ENCODE measurements around the gene SCGB2B2.
"Not testable (repeated sequence)": the region's sequence is repeated elsewhere in the genome, so short reads cannot be mapped to it uniquely, and the experiment has no call there.

SCGB2B2 gene, protein sequence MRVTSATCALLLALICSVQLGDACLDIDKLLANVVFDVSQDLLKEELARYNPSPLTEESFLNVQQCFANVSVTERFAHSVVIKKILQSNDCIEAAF

DNA sequence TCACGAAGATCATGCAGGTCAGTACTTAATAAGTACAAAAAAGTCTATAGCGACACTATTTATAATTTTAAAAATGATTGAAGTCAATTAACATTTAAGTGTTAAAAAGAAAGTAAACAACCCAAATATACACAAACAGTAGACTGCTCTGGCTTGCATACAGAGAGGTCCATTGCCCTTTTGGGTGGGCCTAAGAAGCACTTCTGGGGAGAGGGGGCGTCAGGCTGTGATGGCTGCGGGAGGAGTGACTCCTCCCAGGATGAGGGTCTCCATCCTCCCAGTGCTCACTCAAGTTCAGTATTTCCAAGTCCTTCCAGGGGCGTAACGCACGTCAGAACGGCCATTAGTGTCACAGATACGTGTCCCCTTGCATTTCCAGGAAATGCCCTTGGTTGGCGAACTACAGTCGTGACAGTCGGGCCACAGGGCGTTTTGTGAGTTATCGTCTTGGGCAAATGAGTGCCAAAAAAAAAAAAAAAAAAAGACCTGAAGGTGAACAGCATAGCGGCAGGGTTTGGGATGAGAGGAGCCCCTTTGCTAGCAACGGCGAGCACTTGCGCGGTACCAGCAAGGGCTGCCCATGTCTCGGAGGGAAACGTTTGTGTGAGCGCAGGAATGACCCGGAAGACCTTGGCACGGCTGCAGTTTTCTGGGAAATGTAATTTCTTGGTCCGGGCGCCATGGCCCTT is at the start of gene SCGB2B2:
SCGB2B2 (minus strand) TSS at position 463 of the 689 bp plus-strand sequence. CDS start 82,596 bp downstream, outside the sequence.
- peak; percentile 61 for DNase-seq

DNA sequence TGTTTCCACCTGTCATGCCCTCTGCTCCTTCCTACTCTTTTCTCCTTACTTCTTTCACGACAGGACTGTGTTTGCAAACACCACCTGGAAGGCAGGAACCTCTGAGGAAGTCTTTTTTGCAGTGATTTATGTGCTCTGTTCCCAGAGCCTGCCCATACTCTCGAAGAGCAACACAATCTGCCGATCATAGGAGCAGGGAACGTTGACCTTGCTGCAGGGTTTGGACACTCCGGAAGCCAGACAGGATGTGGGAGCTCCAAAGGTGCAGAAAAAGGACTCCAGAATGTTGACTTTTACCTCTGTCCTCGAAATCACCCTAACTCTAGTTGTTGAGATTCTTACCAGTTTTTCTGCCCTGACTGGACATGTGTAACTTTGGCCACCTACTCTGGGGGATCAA is 48.4 kb upstream of the SCGB2B2 start:
- DNase-seq, result no peak

DNA sequence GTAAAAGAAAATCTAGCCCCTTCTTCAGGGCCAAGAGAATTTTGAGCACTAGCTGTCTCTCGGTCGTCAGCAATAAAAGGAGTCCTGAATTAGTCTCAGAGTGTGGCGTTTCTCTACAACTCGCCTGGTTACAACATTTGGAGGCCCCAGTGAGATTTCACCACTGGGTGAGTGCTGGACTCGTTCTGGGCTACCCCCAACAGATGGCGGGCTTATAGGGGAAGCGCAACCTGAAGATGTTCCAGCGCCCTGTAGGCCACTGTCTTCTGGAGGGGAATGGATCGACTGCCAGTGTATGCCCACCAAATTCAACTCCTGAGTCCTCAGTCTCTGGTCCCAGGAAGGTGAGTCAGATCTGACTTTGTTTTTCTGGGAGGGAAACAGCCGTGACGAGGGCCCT is 45.4 kb upstream of the SCGB2B2 start:
- DNase-seq, result no peak

DNA sequence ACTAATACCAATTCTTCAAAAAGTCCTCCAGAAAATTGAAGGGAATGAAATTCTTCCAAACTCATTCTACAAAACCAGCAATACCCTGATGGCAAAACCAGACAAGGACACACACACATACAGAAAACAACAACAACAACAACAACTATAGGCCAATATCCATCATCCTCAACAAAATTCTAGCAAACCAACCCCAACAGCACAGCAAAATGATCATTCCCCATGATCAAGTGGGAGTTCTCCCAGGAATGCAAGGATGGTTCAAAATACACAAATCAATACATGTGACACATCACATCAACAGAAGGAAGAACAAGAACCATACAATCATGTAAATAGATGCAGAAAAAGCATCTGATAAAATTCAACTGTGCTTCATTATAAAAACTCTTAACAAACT is 38.4 kb upstream of the SCGB2B2 start:
- no peak for DNase-seq

DNA sequence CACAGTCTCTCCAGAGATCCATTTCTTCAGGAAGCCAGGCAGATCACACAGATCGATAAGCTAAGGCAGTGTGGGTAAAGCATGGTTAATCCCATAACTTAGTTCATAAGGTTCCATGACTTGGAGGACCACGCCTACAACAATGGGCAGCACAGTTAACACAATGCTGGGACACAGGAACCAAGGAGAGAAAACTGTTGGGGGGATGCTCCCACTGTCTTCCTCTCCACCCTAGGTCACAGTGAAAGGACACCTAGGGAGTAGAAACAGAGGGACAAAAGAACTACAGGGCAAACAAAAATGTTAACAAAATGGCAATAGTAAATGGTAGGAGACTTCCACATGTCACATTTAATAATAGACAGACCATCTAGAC is 36.3 kb upstream of the SCGB2B2 start:
- no peak for DNase-seq

DNA sequence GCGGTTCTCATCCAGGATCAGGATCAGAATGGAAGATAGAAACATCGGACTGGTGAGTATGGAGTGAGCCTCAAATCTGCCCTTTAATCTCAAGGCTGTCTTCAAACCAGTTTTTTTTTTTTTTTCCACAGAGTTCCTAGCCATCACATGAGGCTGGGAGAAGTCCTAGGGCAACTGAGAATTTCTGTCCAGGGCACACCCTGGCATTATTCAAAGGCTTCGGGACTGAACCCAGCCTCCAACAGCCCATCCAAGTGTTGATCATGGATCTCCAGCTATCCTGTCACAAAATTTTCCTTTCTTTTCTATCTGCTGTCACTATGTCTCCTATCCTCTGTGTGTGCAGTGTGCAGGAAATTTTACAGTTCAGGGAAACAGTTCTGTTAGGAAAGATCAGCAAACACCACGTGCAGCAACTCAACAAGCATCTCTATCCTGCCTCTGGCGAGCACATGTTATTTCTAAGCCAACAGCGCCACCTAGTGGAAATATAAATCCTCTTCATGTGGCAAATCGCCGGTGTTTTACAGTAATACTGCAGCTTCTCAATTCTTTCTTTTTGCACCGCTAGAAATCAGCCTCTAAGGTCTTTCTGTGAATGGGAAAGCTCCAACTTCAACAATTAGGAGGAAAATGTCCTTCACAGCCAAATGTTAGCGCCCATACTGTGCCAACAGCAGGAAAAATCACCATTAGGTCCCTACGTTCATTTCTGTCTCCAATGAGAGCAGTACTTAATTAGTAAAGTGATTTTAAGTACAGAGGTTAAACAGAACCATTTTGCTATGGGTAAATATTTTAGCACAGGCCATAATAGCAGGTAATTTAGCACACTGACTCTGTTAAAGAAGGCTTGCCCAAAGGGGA is 35.7 kb upstream of the SCGB2B2 start:
- peak; percentile 71 for DNase-seq

DNA sequence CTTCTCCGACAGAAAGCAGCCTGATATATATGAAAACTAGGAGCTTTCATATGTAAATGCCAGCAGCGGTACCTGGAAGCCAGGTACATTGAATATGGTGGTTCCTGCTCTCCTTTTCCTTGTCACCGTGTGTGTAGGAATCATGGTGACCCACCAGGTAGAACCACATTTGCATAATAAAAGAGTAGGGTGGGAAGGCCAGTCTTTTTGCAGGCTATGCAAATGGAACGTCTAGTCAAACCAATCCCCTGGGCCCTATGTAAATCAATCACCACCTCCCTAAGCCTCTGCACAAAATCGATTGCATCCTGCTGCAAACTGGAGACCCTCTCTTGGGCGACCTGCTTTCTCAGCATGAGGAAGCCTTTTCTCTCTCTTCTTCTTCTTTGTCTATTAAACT is 34.9 kb upstream of the SCGB2B2 start:
- DNase-seq, result no peak

DNA sequence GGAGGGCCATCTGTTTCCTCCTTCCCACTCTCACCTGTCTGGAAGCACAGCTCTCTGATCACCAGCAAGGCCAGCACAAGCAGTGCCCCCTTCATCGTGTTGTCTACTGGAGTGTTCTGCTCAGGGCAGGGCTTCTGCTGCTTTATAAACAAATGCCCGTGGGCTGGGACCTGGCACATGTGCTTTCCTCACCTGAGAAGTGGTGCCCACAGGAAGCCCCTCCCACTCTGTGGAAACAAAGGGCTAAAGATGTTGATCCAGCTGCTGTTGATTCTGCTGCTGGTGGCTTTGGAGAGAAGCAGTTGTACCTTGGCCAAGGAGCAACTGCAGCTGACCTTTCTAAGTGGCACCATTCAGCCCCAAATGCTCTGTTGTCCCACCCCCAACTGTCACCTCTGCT is 30.7 kb upstream of the SCGB2B2 start:
- DNase-seq, result no peak

DNA sequence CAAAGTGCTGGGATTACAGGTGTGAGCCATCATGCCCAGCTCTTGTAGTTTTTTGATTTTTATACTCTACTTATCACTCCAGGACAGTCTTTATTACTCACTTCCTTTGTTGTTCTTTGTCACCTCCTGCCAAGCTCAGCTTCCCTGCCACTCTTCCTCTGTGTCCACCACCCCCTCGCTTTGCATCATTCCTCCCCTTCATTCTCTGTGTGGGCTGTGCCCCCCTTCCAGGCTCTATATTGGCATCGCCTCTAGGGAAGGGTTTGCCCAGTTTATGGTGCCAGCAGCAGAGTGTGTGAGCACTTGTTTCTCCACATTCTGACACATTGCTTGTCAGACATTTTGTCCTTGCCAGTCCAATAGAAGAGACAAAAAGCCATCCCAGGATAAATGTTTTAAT is 15.6 kb upstream of the SCGB2B2 start:
- no peak for DNase-seq

DNA sequence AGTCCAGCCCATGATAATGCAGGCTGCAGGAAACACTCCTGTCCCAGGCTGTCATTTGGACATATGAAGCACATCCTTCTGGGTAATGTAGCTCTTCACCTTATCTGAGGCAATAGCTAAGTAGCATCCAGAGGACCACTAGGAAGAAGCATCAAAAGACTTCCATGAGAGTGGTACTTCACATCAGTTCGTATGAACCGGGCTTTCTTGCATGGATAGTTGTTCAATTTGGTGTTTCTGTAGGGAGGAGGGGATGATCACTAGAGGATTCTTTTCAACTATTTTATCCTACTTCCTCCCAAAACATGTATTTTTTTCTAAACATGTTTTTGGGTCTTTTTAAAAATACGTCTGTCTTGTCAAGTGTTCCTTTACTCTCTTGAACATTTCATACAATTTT is 13.4 kb upstream of the SCGB2B2 start:
- DNase-seq, result no peak

DNA sequence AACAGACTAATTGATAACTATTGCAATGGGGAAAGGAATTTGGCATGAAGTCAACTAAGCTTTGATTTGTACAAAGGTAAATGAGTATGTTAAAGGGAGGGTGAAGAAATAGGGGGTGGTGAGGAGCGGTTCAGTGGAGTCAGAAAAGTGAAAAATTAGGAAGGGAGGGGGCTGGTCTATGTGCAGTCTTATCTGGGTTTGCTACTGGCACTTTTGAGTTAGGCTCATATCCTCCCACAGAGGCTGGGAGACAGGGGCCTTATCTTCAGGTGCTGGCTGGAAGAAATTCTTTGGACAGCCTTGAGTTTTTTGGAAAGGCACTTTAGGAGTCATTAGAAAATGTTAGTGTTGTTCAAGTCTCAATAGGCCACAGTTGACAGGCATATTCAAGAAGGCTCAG is 11.6 kb upstream of the SCGB2B2 start:
- no peak for DNase-seq

DNA sequence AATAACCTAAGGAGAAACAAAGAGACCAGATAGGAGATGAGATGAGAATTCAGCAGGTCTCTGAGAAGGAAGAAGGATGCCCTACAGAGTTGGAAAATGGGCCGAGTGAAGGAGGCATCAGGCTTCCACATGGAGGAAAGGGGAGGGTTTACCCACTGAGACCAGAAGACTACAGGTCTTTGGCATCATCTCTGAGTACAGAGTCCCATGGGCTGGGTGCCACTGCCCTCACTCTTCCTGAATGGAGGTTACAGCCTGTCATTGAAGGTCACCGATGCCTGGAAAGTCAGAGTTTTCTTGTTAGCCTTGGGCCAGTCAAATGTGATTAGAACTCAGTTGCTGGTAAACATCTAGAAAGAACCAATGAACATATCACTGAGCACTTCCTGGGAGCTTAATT is 10.4 kb upstream of the SCGB2B2 start:
- no peak for DNase-seq

DNA sequence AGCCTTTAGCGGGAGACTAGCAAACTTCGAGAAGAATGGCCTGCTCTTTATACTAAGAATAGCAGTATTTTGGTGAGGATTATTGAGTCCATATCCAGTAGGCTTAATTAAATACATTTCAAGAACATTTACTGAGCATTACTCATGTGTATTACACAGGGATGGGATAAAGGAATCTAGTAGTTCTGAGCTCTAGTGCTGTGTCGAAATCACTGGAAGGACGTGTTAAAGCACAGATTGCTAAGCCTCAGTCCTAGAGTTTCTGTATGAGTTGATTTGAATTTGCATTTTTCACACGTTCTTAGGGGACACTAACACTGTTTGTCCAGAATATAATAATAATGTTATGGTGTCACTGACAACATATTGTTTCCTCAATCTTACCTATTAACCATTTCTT is 9.5 kb upstream of the SCGB2B2 start:
- DNase-seq, result no peak

DNA sequence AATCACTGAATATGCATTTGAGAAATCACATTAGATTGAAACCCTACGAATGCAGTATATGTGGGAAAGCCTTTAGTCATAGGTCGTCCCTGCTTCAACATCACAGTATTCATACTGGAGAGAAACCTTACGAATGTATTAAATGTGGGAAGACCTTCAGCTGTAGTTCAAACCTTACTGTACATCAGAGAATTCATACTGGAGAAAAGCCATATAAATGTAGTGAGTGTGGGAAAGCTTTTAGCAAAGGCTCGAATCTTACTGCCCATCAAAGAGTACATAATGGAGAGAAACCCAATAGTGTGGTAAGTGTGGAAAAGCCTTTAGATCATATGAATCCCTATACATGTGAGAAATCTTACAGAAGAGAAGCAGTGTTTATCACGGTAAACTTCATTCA is 8.3 kb upstream of the SCGB2B2 start:
- DNase-seq, result not testable (repeated sequence)

DNA sequence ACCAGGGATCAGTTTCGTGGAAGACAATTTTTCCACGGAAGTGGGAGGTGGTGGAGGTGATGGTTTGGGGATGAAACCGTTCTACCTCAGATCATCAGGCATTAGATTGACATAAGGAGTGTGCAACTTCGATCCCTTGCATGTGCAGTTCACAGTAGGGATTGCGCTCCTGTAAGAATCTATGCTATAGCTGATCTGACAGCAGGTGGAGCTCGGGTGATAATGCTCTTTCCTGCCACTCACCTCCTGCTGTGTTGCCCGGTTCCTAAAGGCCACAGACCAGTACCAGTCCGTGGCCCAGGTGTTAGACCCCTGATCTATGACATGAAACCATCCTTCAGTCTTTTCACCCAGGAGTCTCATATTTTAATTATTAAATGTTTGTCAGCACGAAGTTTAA is 4.5 kb upstream of the SCGB2B2 start:
- DNase-seq, result no peak

DNA sequence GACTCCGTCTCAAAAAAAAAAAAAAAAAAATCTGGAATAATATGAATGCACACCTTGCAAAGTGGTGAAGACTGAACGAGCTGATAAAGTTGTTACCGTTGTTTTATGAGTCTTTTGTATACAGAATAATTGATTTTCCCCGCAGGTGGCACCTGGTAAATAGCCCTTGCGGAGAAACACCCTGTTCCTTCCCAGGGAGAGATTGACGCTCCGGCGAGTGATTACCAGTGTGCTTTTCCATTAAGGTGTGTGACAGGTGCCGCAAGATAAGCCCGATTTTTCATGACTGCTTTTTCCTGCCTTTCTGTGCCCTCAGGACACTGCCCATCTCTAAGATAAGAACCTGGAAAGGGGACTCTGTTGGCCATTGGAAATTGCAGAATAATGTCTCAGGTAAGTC is 1.5 kb upstream of the SCGB2B2 start:
- no peak for DNase-seq

DNA sequence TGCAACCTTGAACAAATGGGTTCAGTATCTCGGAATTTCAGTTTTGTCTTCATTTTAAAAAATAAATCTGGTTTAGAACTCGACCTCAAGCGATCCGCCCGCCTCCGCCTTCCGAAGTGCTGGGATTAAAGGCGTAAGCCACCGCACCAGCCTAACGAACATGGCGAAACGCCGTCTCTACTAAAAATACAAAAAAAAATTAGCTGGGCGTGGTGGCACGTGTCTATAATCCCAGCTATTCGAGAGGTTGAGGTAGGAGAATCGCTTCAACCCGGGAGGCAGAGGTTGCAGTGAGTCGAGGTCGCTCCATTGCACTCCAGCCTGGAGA is 1.1 kb upstream of the SCGB2B2 start:
- DNase-seq, result no peak

DNA sequence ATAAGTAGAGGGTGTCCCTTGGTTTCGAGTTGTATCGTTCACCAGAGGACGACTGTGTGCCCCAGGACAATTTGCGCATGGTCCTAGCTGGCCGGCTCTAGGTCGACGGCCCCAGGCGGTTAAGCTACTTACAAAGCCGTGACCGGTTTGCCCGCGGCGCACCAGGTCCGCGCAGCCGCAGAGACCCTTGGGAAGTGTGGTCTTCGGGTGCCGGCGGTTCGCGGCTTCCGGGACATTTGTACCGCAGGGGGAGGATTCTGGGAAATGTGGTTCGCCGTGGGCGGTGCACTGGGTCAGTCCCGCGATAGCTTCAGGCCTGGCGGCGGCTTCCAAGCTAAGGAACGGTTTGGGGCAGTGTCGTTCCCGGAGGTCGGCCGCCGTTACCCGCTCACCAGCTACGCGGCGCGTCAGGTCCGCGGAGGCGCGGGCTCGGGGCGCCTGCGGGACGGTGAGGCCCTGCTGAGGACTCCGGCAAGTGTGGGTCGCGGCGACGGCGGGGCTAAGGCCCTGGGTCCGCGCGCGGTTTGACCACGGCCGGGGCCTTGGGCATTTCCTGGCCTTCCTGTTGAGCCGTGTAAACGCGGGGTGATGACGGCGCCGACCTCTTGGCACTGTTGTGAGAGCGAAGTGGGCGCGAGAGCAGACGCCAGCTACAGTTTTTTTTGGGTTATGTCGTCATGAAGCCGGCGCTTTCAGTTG is 576 bp upstream of the SCGB2B2 start, which contains the start of gene ZNF302:
ZNF302 (plus strand) TSS at position 293 of the 699 bp plus-strand sequence. CDS start 1,127 bp downstream, outside the sequence.
- peak; percentile 97 for DNase-seq

DNA sequence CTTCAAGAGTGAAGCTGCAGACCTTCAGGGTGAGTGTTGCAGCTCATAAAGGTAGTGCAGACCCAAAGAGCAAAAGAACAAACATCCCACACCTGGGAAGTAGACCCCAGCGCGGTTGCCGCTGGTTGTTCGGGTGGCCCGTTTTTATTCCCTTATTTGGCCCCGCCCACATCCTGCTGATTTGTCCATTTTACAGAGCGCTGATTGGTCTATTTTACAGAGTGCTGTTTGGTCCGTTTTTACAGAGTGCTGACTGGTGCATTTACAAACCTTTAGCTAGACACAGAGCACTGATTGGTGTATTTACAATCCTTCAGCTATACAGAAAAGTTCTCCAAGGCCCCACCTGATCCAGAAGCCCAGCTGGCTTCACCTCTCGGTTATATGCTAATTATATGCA is 1.0 kb downstream of the SCGB2B2 start:
- no peak for DNase-seq

DNA sequence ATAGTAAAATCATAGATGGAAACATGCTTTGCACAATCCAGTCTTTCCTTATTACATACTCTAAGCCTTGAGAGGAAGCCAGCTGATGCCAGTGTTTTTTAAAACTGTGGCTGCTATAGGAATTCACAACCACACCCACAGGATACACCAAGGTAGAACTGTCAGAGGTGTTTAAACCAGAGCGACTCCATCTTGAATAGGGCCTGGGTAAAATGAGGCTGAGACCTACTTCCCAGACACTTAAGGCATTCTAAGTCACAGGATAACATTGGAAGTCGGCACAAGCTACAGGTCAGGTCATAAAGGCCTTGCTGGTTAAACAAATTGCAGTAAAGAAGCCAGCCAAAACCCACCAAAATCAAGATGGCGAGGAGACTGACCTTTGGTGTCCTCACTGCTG is 1.7 kb downstream of the SCGB2B2 start:
- no peak for DNase-seq

DNA sequence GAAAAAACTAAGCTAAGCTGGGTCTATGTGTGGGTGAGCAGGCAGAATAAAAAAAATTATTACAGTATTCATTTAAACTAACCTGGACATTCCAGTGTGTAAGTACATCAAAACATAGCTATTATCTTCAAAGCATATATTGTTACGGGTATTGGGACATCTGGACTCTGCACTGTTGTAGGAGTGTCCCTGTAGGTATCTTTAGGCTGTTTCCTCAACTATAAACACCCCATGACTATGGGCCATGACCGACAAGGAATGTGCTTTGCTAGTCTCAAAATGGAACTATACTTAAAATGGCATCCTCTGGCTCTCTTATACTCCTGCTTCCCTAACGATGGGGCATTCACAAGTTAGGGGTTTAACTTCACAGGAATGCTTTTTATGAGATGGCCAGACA is 3.4 kb downstream of the SCGB2B2 start:
- no peak for DNase-seq

DNA sequence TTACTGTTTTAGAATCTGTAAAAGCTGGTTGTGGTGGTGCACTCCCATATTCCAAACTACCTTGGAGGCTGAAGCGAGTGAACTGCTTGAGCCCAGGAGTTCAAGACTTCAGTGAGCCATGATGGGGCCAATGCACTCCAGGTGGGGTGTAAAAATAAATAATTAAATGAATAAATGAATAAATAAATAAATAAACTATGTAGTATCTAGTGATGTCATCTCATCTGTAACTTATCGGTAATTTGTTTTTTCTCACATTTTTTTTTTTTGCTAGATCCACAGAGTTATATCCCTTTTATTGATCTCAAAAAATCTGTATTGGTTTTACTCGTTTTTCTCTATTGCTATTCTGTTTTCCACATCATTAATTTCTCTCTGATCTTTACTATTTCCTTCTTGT is 5.0 kb downstream of the SCGB2B2 start:
- no peak for DNase-seq

DNA sequence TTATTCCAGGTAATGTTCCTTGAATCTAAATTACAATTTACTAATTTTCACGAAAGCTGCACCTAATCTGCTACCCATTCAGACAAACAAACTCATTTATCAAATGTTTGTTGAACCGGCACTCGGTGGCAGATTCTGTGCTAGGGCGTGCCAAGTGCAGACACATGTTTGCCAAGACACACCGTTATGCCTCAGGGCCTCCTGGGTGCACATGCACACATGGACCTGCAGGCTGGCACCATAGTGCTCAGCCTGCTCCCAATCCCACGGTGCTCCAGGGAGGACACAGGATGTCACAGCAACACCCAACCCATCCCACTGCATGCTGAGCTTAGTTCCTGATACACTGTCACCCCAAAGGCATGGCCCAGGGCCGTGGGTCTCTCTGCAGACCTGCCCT is 7.7 kb downstream of the SCGB2B2 start:
- DNase-seq, result no peak

DNA sequence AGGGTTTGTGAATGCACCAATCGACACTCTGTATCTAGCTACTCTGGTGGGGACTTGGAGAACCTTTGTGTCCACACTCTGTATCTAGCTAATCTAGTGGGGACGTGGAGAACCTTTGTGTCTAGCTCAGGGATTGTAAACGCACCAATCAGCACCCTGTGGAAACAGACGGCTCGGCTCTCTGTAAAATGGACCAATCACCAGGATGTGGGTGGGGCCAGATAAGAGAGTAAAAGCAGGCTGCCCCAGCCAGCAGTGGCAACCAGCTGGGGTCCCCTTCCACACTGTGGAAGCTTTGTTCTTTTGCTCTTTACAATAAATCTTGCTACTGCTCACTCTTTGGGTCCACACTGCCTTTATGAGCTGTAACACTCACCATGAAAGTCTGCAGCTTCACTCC is 8.3 kb downstream of the SCGB2B2 start:
- DNase-seq, result not testable (repeated sequence)

Measured in activated CD4-positive, alpha-beta T cell treated with anti-CD3 and anti-CD28 coated beads, Interleukin-2, amount 50 U/mL, for 16 hours (primary cell).